Neural progenitor cell (in vitro differentiated cells): ENCODE data around the gene FMO3. TPM values are rescaled to one million over a fixed set of nuclear protein-coding genes. Genes with fewer than 3 reads are reported as not detected.

Experiments
- DNase-seq: peaks from one replicate; pipeline ENCODE4 v3.0.0-alpha.2; 2016; ENCODE audit warnings: low spot score
- H2AFZ ChIP-seq: fragments of 200-600 bp; sonication (generic); replicated peaks from 2 replicates; pipeline ENCODE4 v1.6.1; 2016; ENCODE audit warnings: antibody characterized with exemption
- H3F3A ChIP-seq: fragments of 200-600 bp; sonication (generic); 2 replicates; pipeline ENCODE4 v1.6.1; 2016; ENCODE audit warnings: antibody characterized with exemption, low read depth
- H3K27ac ChIP-seq: fragments of 200-600 bp; sonication (generic); 2 replicates; pipeline ENCODE4 v1.5.1; 2016; ENCODE audit warnings: mild to moderate bottlenecking
- H3K27me3 ChIP-seq: fragments of 200-600 bp; sonication (generic); 2 replicates; pipeline ENCODE4 v1.6.1; 2016; ENCODE audit warnings: mild to moderate bottlenecking, moderate library complexity
- H3K36me3 ChIP-seq: fragments of 200-600 bp; sonication (generic); 2 replicates; pipeline ENCODE4 v1.5.1; 2016
- H3K4me1 ChIP-seq: fragments of 200-600 bp; sonication (generic); 2 replicates; pipeline ENCODE4 v1.6.1; 2016; ENCODE audit warnings: mixed run types
- H3K4me2 ChIP-seq: fragments of 200-600 bp; sonication (generic); 2 replicates; pipeline ENCODE4 v1.6.1; 2016
- H3K4me3 ChIP-seq: fragments of 200-600 bp; sonication (generic); 2 replicates; pipeline ENCODE4 v1.5.1; 2016
- H3K79me2 ChIP-seq: fragments of 200-600 bp; sonication (generic); 2 replicates; pipeline ENCODE4 v1.6.1; 2016; ENCODE audit warnings: low read depth
- H3K9ac ChIP-seq: fragments of 200-600 bp; sonication (generic); 2 replicates; pipeline ENCODE4 v1.6.1; 2016
- H3K9me3 ChIP-seq: fragments of 200-600 bp; sonication (generic); 2 replicates; pipeline ENCODE4 v1.5.1; 2016; ENCODE audit warnings: low read depth
- H4K20me1 ChIP-seq: fragments of 200-600 bp; sonication (generic); 2 replicates; pipeline ENCODE4 v1.6.1; 2016; ENCODE audit warnings: low read depth
- H3K27ac Mint-ChIP-seq: 3 replicates; pipeline ENCODE4 v1.8.0; 2021; ENCODE audit warnings: mixed read lengths
- H3K27me3 Mint-ChIP-seq: 2 replicates; pipeline ENCODE4 v1.8.0; 2022; ENCODE audit warnings: low read depth, mild to moderate bottlenecking, inconsistent platforms, moderate library complexity, mixed read lengths; ENCODE audit not compliant: insufficient read depth
- H3K36me3 Mint-ChIP-seq: 3 replicates; pipeline ENCODE4 v1.8.0; 2021; ENCODE audit warnings: mixed read lengths
- H3K4me1 Mint-ChIP-seq: 3 replicates; pipeline ENCODE4 v1.8.0; 2021; ENCODE audit warnings: mixed read lengths
- H3K4me3 Mint-ChIP-seq: 3 replicates; pipeline ENCODE4 v1.8.0; 2021; ENCODE audit warnings: mild to moderate bottlenecking, moderate library complexity, mixed read lengths
- H3K9me3 Mint-ChIP-seq: 3 replicates; pipeline ENCODE4 v1.8.0; 2020; ENCODE audit warnings: mixed read lengths
- EZH2 ChIP-seq: fragments of 200-600 bp; sonication (generic); IDR thresholded peaks from 2 replicates; pipeline ENCODE4 v1.6.1; 2017; ENCODE audit warnings: antibody characterized with exemption, mild to moderate bottlenecking, moderate library complexity
- EZH2phosphoT487 ChIP-seq: fragments of 200-600 bp; sonication (generic); IDR thresholded peaks from 2 replicates; pipeline ENCODE4 v1.6.1; 2017; ENCODE audit warnings: antibody characterized with exemption
- total RNA-seq: library from RNA; depleted of rRNA; stranded (reverse); fragments of >200 nt; gene quantifications from 2 replicates; pipeline ENCODE4 v1.2.3, GENCODE V29; 2015; ENCODE audit warnings: low replicate concordance
- TF ChIP-seq, protein P1 (sequence below): fragments of 200-600 bp; sonication (generic); IDR thresholded peaks from 2 replicates; pipeline ENCODE4 v1.5.1; 2017; ENCODE audit warnings: antibody characterized with exemption, mild to moderate bottlenecking

Gene FMO3
- total RNA-seq, 1 donor from 2014 or later = not detected

DNA sequence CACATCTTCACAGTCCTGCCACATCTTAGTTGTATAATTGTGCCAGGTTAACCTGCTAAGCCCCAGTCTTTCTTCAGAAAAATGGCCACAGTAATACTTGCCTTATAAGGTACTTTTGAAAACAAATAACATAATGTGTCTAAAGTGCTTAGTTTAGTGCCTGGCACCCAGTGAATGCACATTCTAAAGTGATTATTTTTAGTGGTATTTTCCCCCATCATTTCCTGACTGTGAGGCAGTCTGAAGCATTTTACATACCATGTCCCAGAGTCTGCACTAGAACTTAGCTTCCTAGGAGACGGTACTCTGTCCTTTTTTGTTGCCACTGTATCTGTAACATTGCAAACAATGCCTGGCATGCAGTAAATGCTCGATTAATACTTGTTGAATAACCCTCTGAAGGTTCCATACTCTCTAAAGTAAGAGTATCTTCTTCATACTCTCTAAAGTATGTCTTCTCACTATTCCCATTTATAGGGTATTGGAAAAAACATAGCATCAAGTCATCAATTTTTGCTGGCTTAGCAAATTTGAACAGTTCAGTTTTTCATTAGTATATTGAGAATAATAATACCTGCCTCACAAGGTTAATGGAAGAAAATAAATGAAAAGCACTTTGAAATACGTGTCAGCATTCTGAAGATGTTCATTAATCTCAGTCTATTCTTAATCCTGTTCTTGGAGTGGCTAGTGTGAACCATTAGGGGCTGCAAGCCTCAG is 43.7 kb downstream of the FMO3 start:
- H3K27ac Mint-ChIP-seq = no peak overlapping the region
- H3K27me3 Mint-ChIP-seq = peaks cover 2% of the 10 kb centered on the region
- Histone ChIP-seq H3K9ac (no peak overlapping the region), H3K4me3 (no peak overlapping the region), H3K36me3 (no peaks in the 10 kb centered on the region), H3K27me3 (no peaks in the 10 kb centered on the region), H2AFZ (no peak overlapping the region), H3K4me1 (peaks cover 6% of the 10 kb centered on the region), H3F3A (no peaks in the 10 kb centered on the region), H3K9me3 (no peaks in the 10 kb centered on the region), H3K27ac (no peak overlapping the region), H3K79me2 (no peaks in the 10 kb centered on the region), H4K20me1 (no peaks in the 10 kb centered on the region), H3K4me2 (no peak overlapping the region)
- no peaks in the 10 kb centered on the region for H3K36me3 Mint-ChIP-seq
- DNase-seq = no peak
- H3K4me1 Mint-ChIP-seq = no peaks in the 10 kb centered on the region
- TF ChIP-seq EZH2 (no peak), EZH2phosphoT487 (no peak)
- TF ChIP-seq, protein P1, sequence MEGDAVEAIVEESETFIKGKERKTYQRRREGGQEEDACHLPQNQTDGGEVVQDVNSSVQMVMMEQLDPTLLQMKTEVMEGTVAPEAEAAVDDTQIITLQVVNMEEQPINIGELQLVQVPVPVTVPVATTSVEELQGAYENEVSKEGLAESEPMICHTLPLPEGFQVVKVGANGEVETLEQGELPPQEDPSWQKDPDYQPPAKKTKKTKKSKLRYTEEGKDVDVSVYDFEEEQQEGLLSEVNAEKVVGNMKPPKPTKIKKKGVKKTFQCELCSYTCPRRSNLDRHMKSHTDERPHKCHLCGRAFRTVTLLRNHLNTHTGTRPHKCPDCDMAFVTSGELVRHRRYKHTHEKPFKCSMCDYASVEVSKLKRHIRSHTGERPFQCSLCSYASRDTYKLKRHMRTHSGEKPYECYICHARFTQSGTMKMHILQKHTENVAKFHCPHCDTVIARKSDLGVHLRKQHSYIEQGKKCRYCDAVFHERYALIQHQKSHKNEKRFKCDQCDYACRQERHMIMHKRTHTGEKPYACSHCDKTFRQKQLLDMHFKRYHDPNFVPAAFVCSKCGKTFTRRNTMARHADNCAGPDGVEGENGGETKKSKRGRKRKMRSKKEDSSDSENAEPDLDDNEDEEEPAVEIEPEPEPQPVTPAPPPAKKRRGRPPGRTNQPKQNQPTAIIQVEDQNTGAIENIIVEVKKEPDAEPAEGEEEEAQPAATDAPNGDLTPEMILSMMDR = no peak
- H3K9me3 Mint-ChIP-seq = peaks cover 4% of the 10 kb centered on the region
- H3K4me3 Mint-ChIP-seq = no peak overlapping the region

DNA sequence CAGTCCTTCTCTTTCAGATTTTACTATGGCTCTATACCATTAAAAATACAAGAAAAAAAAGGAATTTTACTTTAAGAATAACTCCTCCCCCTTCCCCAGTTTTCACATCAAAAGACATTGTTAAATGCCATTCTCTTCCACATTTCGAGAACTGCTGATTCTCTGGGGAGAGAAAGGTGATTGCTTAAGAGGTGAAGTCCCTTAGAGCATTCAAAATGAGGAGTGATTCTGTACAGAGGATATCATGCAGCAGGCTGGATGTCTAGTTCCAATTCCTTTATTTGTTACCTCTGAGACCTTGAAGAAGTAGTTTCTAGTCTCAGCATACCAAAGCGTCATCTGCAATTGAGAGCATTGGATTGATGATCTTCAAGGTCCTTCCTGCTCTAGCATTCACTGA is 46.9 kb downstream of the FMO3 start:
- H3K27ac Mint-ChIP-seq = no peak overlapping the region
- Histone ChIP-seq H3F3A (peaks cover 5% of the 10 kb centered on the region), H3K9ac (no peak overlapping the region), H3K4me2 (no peak overlapping the region), H3K27me3 (no peaks in the 10 kb centered on the region), H3K79me2 (no peaks in the 10 kb centered on the region), H3K4me3 (no peak overlapping the region), H3K27ac (no peak overlapping the region), H4K20me1 (no peaks in the 10 kb centered on the region), H3K9me3 (no peaks in the 10 kb centered on the region), H3K36me3 (no peaks in the 10 kb centered on the region), H3K4me1 (peaks cover 20% of the 10 kb centered on the region), H2AFZ (no peak overlapping the region)
- H3K4me1 Mint-ChIP-seq = peaks cover 11% of the 10 kb centered on the region
- no peaks in the 10 kb centered on the region for H3K36me3 Mint-ChIP-seq
- H3K4me3 Mint-ChIP-seq = no peak overlapping the region
- peaks cover 2% of the 10 kb centered on the region for H3K27me3 Mint-ChIP-seq
- H3K9me3 Mint-ChIP-seq = no peaks in the 10 kb centered on the region
- no peak for DNase-seq
- TF ChIP-seq EZH2 = no peak
- TF ChIP-seq, protein P1 = no peak

DNA sequence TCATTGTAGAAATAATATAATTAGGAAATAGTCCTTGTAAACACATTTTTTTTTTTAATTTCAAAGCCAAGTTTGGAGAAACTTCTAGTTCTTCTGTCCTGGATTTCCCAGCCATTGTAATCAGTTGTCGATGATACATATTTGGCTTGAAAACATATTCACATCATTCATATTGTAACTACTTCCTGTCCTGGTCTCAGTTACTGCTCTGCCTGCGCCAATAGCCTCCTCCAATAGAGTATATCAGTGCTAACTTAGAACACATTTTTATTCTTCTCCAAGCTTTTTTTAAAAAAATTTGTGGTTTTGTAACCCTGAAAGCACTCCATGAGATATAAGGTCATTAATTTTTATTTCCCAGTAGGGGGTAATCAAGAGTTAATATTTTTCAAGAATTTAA is 48.3 kb downstream of the FMO3 start:
- Histone ChIP-seq H3K9me3 (no peaks in the 10 kb centered on the region), H3K36me3 (no peaks in the 10 kb centered on the region), H3K79me2 (no peaks in the 10 kb centered on the region), H3K27ac (no peak overlapping the region), H3K4me3 (no peak overlapping the region), H4K20me1 (no peaks in the 10 kb centered on the region), H3K4me1 (peaks cover 34% of the 10 kb centered on the region), H3F3A (peaks cover 12% of the 10 kb centered on the region), H2AFZ (no peak overlapping the region), H3K27me3 (no peaks in the 10 kb centered on the region), H3K9ac (no peak overlapping the region), H3K4me2 (no peak overlapping the region)
- no peaks in the 10 kb centered on the region for H3K9me3 Mint-ChIP-seq
- H3K27me3 Mint-ChIP-seq = peaks cover 2% of the 10 kb centered on the region
- H3K36me3 Mint-ChIP-seq = no peaks in the 10 kb centered on the region
- no peak overlapping the region for H3K4me3 Mint-ChIP-seq
- TF ChIP-seq EZH2phosphoT487 (no peak), EZH2 (no peak)
- TF ChIP-seq, protein P1 = no peak
- no peak for DNase-seq
- H3K27ac Mint-ChIP-seq = no peak overlapping the region
- peaks cover 18% of the 10 kb centered on the region for H3K4me1 Mint-ChIP-seq
